Choroid plexus epithelial cell (primary cell): ENCODE data around the gene TMEM158.
A peak's percentile ranks its signal among the peaks of the same experiment; 100 is the strongest.

Source experiments
- DNase-seq: peaks from one replicate; pipeline ENCODE4 v3.0.0-alpha.2; 2010; ENCODE audit warnings: low read depth
- H3K4me3 ChIP-seq: 2 replicates; pipeline ENCODE4 v1.5.1; 2011; ENCODE audit warnings: low read depth, mild to moderate bottlenecking, control low read depth, low read length, moderate library complexity
- CTCF ChIP-seq: conservative IDR thresholded peaks from 2 replicates; pipeline ENCODE4 v1.5.1; 2011; ENCODE audit warnings: low read depth, mild to moderate bottlenecking, control low read depth, inconsistent platforms, low read length, moderate library complexity

Gene TMEM158

GRCh38 chr3:45204136-45204535, 22.0 kb downstream of the TMEM158 start:
- no peak for TF ChIP-seq CTCF
- no peak overlapping the region for H3K4me3 ChIP-seq
- peak; percentile 47 for DNase-seq

- peak overlapping the region; percentile 6 for H3K4me3 ChIP-seq
- TF ChIP-seq CTCF: no peak
- peak; percentile 94 for DNase-seq
Measured at GRCh38 chr3:45199837-45200648, 26.0 kb downstream of the TMEM158 start.

GRCh38 chr3:45198264-45199260, 27.5 kb downstream of the TMEM158 start:
- no peak for DNase-seq
- no peak overlapping the region for H3K4me3 ChIP-seq
- no peak for TF ChIP-seq CTCF

GRCh38 chr3:45194791-45195190, 31.3 kb downstream of the TMEM158 start:
- H3K4me3 ChIP-seq: no peak overlapping the region
- DNase-seq: no peak
- TF ChIP-seq CTCF: no peak

GRCh38 chr3:45191924-45192417, 34.1 kb downstream of the TMEM158 start:
- no peak for DNase-seq
- no peak for TF ChIP-seq CTCF
- no peak overlapping the region for H3K4me3 ChIP-seq

GRCh38 chr3:45191424-45191823, 34.7 kb downstream of the TMEM158 start:
- no peak for TF ChIP-seq CTCF
- DNase-seq: no peak
- no peak overlapping the region for H3K4me3 ChIP-seq
